HG03432 (cell line): Measurements from ENCODE around the gene MS4A8.
"Not testable (repeated sequence)": the region's sequence is repeated elsewhere in the genome, so short reads cannot be mapped to it uniquely, and the experiment has no call there.

ENCODE experiments used
- ATAC-seq: cut with Tn5 transposase; IDR thresholded peaks from one replicate; pipeline ENCODE4 v1.9.1; 2021; ENCODE audit warnings: mild to moderate bottlenecking, moderate library complexity; ENCODE audit not compliant: unreplicated experiment

Gene MS4A8

GRCh38 chr11:60724420-60724819, 25.0 kb downstream of the MS4A8 start, which contains the start of gene MS4A18:
Gene MS4A18 (plus strand): TSS chr11:60724720.
- no peak for ATAC-seq

- ATAC-seq = no peak
These were observed 26.2 kb downstream of the MS4A8 start for GRCh38 chr11:60725592-60725991.

- no peak for ATAC-seq
These were observed 32.2 kb downstream of the MS4A8 start for GRCh38 chr11:60731586-60731985.

- no peak for ATAC-seq
These were observed 34.9 kb downstream of the MS4A8 start for GRCh38 chr11:60734279-60734678.

GRCh38 chr11:60739114-60739513, 39.7 kb downstream of the MS4A8 start:
- ATAC-seq = no peak

- ATAC-seq = no peak
These were observed 41.2 kb downstream of the MS4A8 start for GRCh38 chr11:60740573-60740972.

GRCh38 chr11:60741421-60741820, 42.0 kb downstream of the MS4A8 start:
- no peak for ATAC-seq

- no peak for ATAC-seq
These were observed 43.6 kb downstream of the MS4A8 start for GRCh38 chr11:60743058-60743457.

- ATAC-seq = no peak
These were observed 44.7 kb downstream of the MS4A8 start for GRCh38 chr11:60744114-60744513.

- ATAC-seq = no peak
These were observed 48.0 kb downstream of the MS4A8 start for GRCh38 chr11:60747359-60747873.

- ATAC-seq = no peak
These were observed 48.8 kb downstream of the MS4A8 start for GRCh38 chr11:60748225-60748624.

- no peak for ATAC-seq
These were observed 49.4 kb downstream of the MS4A8 start for GRCh38 chr11:60748821-60749220.

- no peak for ATAC-seq
These were observed 51.5 kb downstream of the MS4A8 start for GRCh38 chr11:60750911-60751310.

- no peak for ATAC-seq
These were observed 53.9 kb downstream of the MS4A8 start for GRCh38 chr11:60753309-60753708.

GRCh38 chr11:60754887-60755286, 55.5 kb downstream of the MS4A8 start:
- ATAC-seq = no peak

- no peak for ATAC-seq
These were observed 57.1 kb downstream of the MS4A8 start, which contains the start of gene MS4A15 for GRCh38 chr11:60756307-60757032. Gene MS4A15 (plus strand): TSS chr11:60756867. CDS start chr11:60763734, 6,867 bp downstream.

GRCh38 chr11:60757231-60757800, 57.9 kb downstream of the MS4A8 start:
- no peak for ATAC-seq

GRCh38 chr11:60758671-60759070, 59.3 kb downstream of the MS4A8 start:
- not testable (repeated sequence) for ATAC-seq

GRCh38 chr11:60759438-60760225, 60.2 kb downstream of the MS4A8 start:
- not testable (repeated sequence) for ATAC-seq

GRCh38 chr11:60761436-60762190, 62.2 kb downstream of the MS4A8 start:
- peak; percentile 26 for ATAC-seq
